Stimulated activated CD8-positive, alpha-beta memory T cell treated with anti-CD3 and anti-CD28 coated beads, Interleukin-2, amount 100 ng/mL, for 48 hours (primary cell): Measurements from ENCODE around the gene EFCC1.
"Not testable (repeated sequence)": the region's sequence is repeated elsewhere in the genome, so short reads cannot be mapped to it uniquely, and the experiment has no call there.

Source experiments
- DNase-seq, 2 donors: peaks; one replicate each; pipeline ENCODE4 v3.0.0-alpha.2; 2020; ENCODE audit warnings: low read depth in 2 of 2

Gene EFCC1

GRCh38 chr3:129054605-129055104, 53.6 kb downstream of the EFCC1 start:
- DNase-seq = no peak

- no peak for DNase-seq
Observed at GRCh38 chr3:129056451-129057173, 55.5 kb downstream of the EFCC1 start.

- no peak for DNase-seq
Observed at GRCh38 chr3:129057249-129057648, 56.1 kb downstream of the EFCC1 start.

GRCh38 chr3:129058441-129059200, 57.5 kb downstream of the EFCC1 start:
- no peak for DNase-seq

GRCh38 chr3:129059311-129059958, 58.3 kb downstream of the EFCC1 start:
- DNase-seq = no peak

GRCh38 chr3:129060276-129061022, 59.3 kb downstream of the EFCC1 start, which contains the start of gene GP9:
Gene GP9 (plus strand): TSS chr3:129060779. CDS start chr3:129061740, 961 bp downstream.
- DNase-seq = no peak

GRCh38 chr3:129061023-129061887, 60.2 kb downstream of the EFCC1 start:
- DNase-seq = no peak

GRCh38 chr3:129061888-129062834, 61.1 kb downstream of the EFCC1 start:
- DNase-seq = no peak

- no peak for DNase-seq
Observed at GRCh38 chr3:129063091-129063640, 62.1 kb downstream of the EFCC1 start.

- no peak for DNase-seq
Observed at GRCh38 chr3:129063841-129064482, 62.9 kb downstream of the EFCC1 start.

- DNase-seq = no peak
Observed at GRCh38 chr3:129065016-129065719, 64.1 kb downstream of the EFCC1 start.

GRCh38 chr3:129065720-129066073, 64.6 kb downstream of the EFCC1 start:
- DNase-seq = no peak

GRCh38 chr3:129067719-129068118, 66.6 kb downstream of the EFCC1 start:
- DNase-seq = not testable (repeated sequence)

- DNase-seq = no peak
Observed at GRCh38 chr3:129068291-129068886, 67.3 kb downstream of the EFCC1 start.

- not testable (repeated sequence) for DNase-seq
Observed at GRCh38 chr3:129069313-129070085, 68.4 kb downstream of the EFCC1 start.

GRCh38 chr3:129070086-129070885, 69.2 kb downstream of the EFCC1 start:
- no peak for DNase-seq
